HepG2 (cell line): ENCODE measurements around the gene ABCA2. TPM values are rescaled to one million over a fixed set of nuclear protein-coding genes. Genes with fewer than 3 reads are reported as not detected.

Experiments
- CREB1 ChIP-seq, 2 experiments: fragments of 450-650 bp in 1 of 2; IDR thresholded peaks; 2 replicates each; pipeline ENCODE4 v1.6.1; 2016 to 2017; ENCODE audit warnings: control low read depth in 1 of 2, mild to moderate bottlenecking in 1 of 2, missing compliant biosample characterization in 1 of 2, missing genetic modification characterization in 1 of 2
- HDAC1 ChIP-seq: sonication (generic); formaldehyde crosslinking; IDR thresholded peaks from 2 replicates; pipeline ENCODE4 v1.5.1; 2020; ENCODE audit warnings: mild to moderate bottlenecking, missing genetic modification reagents
- KDM2A ChIP-seq: sonication (generic); formaldehyde crosslinking; IDR thresholded peaks from 2 replicates; pipeline ENCODE4 v1.4.0; 2020; ENCODE audit warnings: low read depth, missing genetic modification reagents, borderline replicate concordance
- KDM5A ChIP-seq: fragments of 200-600 bp; sonication (generic); IDR thresholded peaks from 2 replicates; pipeline ENCODE4 v1.7.0; 2018; ENCODE audit warnings: antibody characterized with exemption, mild to moderate bottlenecking, low read length, borderline replicate concordance
- MAF1 ChIP-seq: sonication (generic); formaldehyde crosslinking; IDR thresholded peaks from 2 replicates; pipeline ENCODE4 v1.5.0; 2020; ENCODE audit warnings: missing genetic modification reagents, borderline replicate concordance
- PAX8 ChIP-seq: sonication (generic); formaldehyde crosslinking; IDR thresholded peaks from 2 replicates; pipeline ENCODE4 v1.8.0; 2022; ENCODE audit warnings: mild to moderate bottlenecking, missing genetic modification reagents, borderline replicate concordance
- REPIN1 ChIP-seq: sonication (generic); formaldehyde crosslinking; IDR thresholded peaks from 2 replicates; pipeline ENCODE4 v1.8.0; 2022; ENCODE audit warnings: missing genetic modification reagents, low read depth, mild to moderate bottlenecking, borderline replicate concordance
- SNAI1 ChIP-seq: sonication (generic); formaldehyde crosslinking; IDR thresholded peaks from 2 replicates; pipeline ENCODE4 v1.5.0; 2020; ENCODE audit warnings: mild to moderate bottlenecking, missing genetic modification reagents, borderline replicate concordance
- SP4 ChIP-seq: sonication (generic); formaldehyde crosslinking; IDR thresholded peaks from 2 replicates; pipeline ENCODE4 v1.8.1; 2023; ENCODE audit warnings: mild to moderate bottlenecking, missing genetic modification reagents
- SPEN ChIP-seq: sonication (generic); formaldehyde crosslinking; IDR thresholded peaks from 2 replicates; pipeline ENCODE4 v1.5.1; 2020; ENCODE audit warnings: low read depth, mild to moderate bottlenecking, missing genetic modification reagents
- ZIK1 ChIP-seq: sonication (generic); formaldehyde crosslinking; IDR thresholded peaks from 2 replicates; pipeline ENCODE4 v1.5.0; 2020; ENCODE audit warnings: mild to moderate bottlenecking, low read depth, missing genetic modification reagents, borderline replicate concordance
- ZNF207 ChIP-seq: fragments of 450-650 bp; IDR thresholded peaks from 2 replicates; pipeline ENCODE4 v1.6.1; 2016; ENCODE audit warnings: antibody characterized with exemption, borderline replicate concordance
- ZNF362 ChIP-seq: sonication (generic); formaldehyde crosslinking; IDR thresholded peaks from 2 replicates; pipeline ENCODE4 v1.4.0; 2020; ENCODE audit warnings: missing genetic modification reagents, mild to moderate bottlenecking, borderline replicate concordance
- ZNF761 ChIP-seq: sonication (generic); formaldehyde crosslinking; conservative IDR thresholded peaks from 2 replicates; pipeline ENCODE4 v1.4.0; 2020; ENCODE audit warnings: mild to moderate bottlenecking, missing genetic modification reagents
- polyA plus RNA-seq, 8 experiments: library from polyadenylated mRNA; depleted of rRNA in 3 of 8; stranded (reverse) in 7 of 8; unstranded in 1 of 8; fragments of >200 nt; fragmentation: Illumina TruSeq in 4 of 8; extraction: Trizol in 4 of 8; gene quantifications; 2 replicates each; pipeline versions ENCODE4 v1.2.1 to v1.2.3, GENCODE V29; 2011 to 2016; ENCODE audit warnings: low read depth in 4 of 8, missing spikeins in 1 of 8, mixed read lengths in 1 of 8; ENCODE audit not compliant: insufficient read depth in 1 of 8
- total RNA-seq, 5 experiments: library from RNA; depleted of rRNA; stranded (reverse); fragments of >200 nt; fragmentation: Illumina TruSeq; extraction: Trizol; gene quantifications; 2 replicates each; pipeline ENCODE4 v1.2.3, GENCODE V29; 2016; ENCODE audit warnings: low read depth in 1 of 5
- TF ChIP-seq, protein P1 (sequence below): IDR thresholded peaks from 2 replicates; pipeline ENCODE4 v1.6.1; 2016
- TF ChIP-seq, protein P2 (sequence below): sonication (generic); formaldehyde crosslinking; IDR thresholded peaks from 2 replicates; pipeline ENCODE4 v1.4.0; 2020; ENCODE audit warnings: mild to moderate bottlenecking, low read depth, missing genetic modification reagents
- TF ChIP-seq, protein P3 (sequence below): sonication (generic); formaldehyde crosslinking; IDR thresholded peaks from 2 replicates; pipeline ENCODE4 v1.5.1; 2020; ENCODE audit warnings: mild to moderate bottlenecking, missing genetic modification reagents, moderate library complexity
- TF ChIP-seq, protein P4 (sequence below): sonication (generic); formaldehyde crosslinking; IDR thresholded peaks from 2 replicates; pipeline ENCODE4 v1.4.0; 2020; ENCODE audit warnings: missing genetic modification reagents

The ABCA2 gene
- total and polyA plus RNA-seq, 2 of the 13 experiments (the other 11 are each of a cell fraction or from before 2014, with no cell fraction given) = 2.9 to 19.2 TPM

DNA sequence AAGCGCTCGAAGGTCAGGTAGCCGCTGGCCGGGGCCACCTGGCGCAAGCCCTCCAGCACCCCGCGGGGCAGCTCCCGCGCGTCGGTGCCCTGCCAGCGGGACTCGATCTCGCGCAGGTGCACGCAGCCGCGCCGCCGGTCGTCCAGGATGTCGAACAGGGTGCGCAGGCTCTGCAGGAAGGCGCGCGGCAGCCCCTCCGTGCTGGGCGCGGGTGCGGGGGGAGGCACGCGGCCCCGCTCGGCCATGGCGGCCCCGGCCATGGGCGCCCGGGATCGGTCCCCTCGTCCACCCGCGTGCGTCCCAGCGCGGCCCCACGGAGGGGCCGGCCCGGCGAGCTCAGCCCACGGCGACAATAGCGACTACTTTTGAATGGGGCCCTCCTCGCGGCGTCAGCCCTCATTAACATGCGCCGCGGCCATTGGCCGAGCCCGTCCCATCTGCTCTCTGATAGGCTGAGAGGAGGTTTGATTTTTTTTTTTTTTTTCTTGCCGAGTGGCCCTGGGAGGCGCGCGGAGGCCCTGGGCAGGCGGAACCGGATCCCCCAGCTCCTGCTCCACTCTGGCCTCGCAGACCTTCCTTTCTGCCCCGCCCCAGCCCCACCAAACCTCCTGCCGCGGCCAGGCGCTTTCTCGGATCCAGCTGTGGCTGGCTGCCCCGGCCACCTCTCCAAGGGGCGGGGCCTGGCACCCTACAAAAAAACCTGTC lies 42.3 kb upstream of the ABCA2 start, which contains the start of gene SAPCD2 (continued):
- 0 out of 2 replicates have a peak, but pooled peaks have one; percentile 23 for TF ChIP-seq ZNF761
- 0 out of 2 replicates have a peak, but pooled peaks have one; percentile 38 for TF ChIP-seq ZIK1 (CRISPR knock-in tag)
- peak; percentile 51; the same call in 1 of the 2 replicates for TF ChIP-seq HDAC1 (CRISPR knock-in tag)
- 0 out of 2 replicates have a peak, but pooled peaks have one; percentile 17 for TF ChIP-seq KDM5A
- TF ChIP-seq CREB1 (IDR thresholded peaks at IDR 0.05) = peak; percentile 31; the same call in 1 of the 2 replicates
- TF ChIP-seq CREB1 (CRISPR knock-in tag; IDR thresholded peaks at IDR 0.05) = no peak
- 0 out of 2 replicates have a peak, but pooled peaks have one; percentile 19 for TF ChIP-seq REPIN1 (CRISPR knock-in tag)
- no peak for TF ChIP-seq SNAI1 (CRISPR knock-in tag)
- TF ChIP-seq SPEN = 0 out of 2 replicates have a peak, but pooled peaks have one; percentile 11
- 0 out of 2 replicates have a peak, but pooled peaks have one; percentile 27 for TF ChIP-seq SP4
- TF ChIP-seq, protein P1, sequence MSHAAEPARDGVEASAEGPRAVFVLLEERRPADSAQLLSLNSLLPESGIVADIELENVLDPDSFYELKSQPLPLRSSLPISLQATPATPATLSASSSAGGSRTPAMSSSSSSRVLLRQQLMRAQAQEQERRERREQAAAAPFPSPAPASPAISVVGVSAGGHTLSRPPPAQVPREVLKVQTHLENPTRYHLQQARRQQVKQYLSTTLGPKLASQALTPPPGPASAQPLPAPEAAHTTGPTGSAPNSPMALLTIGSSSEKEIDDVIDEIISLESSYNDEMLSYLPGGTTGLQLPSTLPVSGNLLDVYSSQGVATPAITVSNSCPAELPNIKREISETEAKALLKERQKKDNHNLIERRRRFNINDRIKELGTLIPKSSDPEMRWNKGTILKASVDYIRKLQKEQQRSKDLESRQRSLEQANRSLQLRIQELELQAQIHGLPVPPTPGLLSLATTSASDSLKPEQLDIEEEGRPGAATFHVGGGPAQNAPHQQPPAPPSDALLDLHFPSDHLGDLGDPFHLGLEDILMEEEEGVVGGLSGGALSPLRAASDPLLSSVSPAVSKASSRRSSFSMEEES (CRISPR knock-in tag) = 0 out of 2 replicates have a peak, but pooled peaks have one; percentile 16
- no peak for TF ChIP-seq PAX8 (CRISPR knock-in tag)
- no peak for TF ChIP-seq ZNF207
- TF ChIP-seq, protein P2, sequence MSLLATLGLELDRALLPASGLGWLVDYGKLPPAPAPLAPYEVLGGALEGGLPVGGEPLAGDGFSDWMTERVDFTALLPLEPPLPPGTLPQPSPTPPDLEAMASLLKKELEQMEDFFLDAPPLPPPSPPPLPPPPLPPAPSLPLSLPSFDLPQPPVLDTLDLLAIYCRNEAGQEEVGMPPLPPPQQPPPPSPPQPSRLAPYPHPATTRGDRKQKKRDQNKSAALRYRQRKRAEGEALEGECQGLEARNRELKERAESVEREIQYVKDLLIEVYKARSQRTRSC = no peak
- peak; percentile 97 for TF ChIP-seq ZNF362
- peak; percentile 50; the same call in 1 of the 2 replicates for TF ChIP-seq KDM2A (CRISPR knock-in tag)
- TF ChIP-seq, protein P3, sequence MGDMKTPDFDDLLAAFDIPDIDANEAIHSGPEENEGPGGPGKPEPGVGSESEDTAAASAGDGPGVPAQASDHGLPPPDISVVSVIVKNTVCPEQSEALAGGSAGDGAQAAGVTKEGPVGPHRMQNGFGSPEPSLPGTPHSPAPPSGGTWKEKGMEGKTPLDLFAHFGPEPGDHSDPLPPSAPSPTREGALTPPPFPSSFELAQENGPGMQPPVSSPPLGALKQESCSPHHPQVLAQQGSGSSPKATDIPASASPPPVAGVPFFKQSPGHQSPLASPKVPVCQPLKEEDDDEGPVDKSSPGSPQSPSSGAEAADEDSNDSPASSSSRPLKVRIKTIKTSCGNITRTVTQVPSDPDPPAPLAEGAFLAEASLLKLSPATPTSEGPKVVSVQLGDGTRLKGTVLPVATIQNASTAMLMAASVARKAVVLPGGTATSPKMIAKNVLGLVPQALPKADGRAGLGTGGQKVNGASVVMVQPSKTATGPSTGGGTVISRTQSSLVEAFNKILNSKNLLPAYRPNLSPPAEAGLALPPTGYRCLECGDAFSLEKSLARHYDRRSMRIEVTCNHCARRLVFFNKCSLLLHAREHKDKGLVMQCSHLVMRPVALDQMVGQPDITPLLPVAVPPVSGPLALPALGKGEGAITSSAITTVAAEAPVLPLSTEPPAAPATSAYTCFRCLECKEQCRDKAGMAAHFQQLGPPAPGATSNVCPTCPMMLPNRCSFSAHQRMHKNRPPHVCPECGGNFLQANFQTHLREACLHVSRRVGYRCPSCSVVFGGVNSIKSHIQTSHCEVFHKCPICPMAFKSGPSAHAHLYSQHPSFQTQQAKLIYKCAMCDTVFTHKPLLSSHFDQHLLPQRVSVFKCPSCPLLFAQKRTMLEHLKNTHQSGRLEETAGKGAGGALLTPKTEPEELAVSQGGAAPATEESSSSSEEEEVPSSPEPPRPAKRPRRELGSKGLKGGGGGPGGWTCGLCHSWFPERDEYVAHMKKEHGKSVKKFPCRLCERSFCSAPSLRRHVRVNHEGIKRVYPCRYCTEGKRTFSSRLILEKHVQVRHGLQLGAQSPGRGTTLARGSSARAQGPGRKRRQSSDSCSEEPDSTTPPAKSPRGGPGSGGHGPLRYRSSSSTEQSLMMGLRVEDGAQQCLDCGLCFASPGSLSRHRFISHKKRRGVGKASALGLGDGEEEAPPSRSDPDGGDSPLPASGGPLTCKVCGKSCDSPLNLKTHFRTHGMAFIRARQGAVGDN = peak; percentile 79
- no peak for TF ChIP-seq MAF1 (CRISPR knock-in tag)
- TF ChIP-seq, protein P4, sequence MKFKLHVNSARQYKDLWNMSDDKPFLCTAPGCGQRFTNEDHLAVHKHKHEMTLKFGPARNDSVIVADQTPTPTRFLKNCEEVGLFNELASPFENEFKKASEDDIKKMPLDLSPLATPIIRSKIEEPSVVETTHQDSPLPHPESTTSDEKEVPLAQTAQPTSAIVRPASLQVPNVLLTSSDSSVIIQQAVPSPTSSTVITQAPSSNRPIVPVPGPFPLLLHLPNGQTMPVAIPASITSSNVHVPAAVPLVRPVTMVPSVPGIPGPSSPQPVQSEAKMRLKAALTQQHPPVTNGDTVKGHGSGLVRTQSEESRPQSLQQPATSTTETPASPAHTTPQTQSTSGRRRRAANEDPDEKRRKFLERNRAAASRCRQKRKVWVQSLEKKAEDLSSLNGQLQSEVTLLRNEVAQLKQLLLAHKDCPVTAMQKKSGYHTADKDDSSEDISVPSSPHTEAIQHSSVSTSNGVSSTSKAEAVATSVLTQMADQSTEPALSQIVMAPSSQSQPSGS = no peak; the same call in 1 of the 2 replicates
